T follicular helper cell (primary cell): ENCODE results near the gene RCC1.
"Not testable (repeated sequence)": the region's sequence is repeated elsewhere in the genome, so short reads cannot be mapped to it uniquely, and the experiment has no call there.

Experiments
- DNase-seq: peaks from one replicate; pipeline ENCODE4 v3.0.0-alpha.2; 2020; ENCODE audit warnings: low read depth
- total RNA-seq, 2 experiments: gene quantifications; one replicate each; lab custom pipeline; 2026; lab: John Stamatoyannopoulos, UW

Gene RCC1
- 68.7 to 127 reads per million in 2 experiments for total RNA-seq

GRCh38 chr1:28505406-28506187 lies at the start of gene RCC1:
TSS of gene RCC1 (plus strand) at chr1:28506043. CDS start at chr1:28529867, 23,824 bp downstream.
- DNase-seq, result peak; percentile 93

- no peak for DNase-seq
These were observed 49.8 kb upstream of the RCC1 start for GRCh38 chr1:28456078-28456477.

- DNase-seq, result no peak
These were observed 48.2 kb upstream of the RCC1 start for GRCh38 chr1:28457678-28458077.

GRCh38 chr1:28458237-28459228 lies 47.3 kb upstream of the RCC1 start:
- no peak for DNase-seq

GRCh38 chr1:28466226-28466778 lies 39.5 kb upstream of the RCC1 start:
- DNase-seq, result no peak

GRCh38 chr1:28470146-28470545 lies 35.7 kb upstream of the RCC1 start:
- no peak for DNase-seq

- DNase-seq, result not testable (repeated sequence)
These were observed 26.3 kb upstream of the RCC1 start for GRCh38 chr1:28479497-28479896.

GRCh38 chr1:28480308-28480707 lies 25.5 kb upstream of the RCC1 start:
- DNase-seq, result no peak

GRCh38 chr1:28482138-28482537 lies 23.7 kb upstream of the RCC1 start:
- DNase-seq, result no peak

GRCh38 chr1:28482702-28483101 lies 23.1 kb upstream of the RCC1 start:
- no peak for DNase-seq

GRCh38 chr1:28494737-28495136 lies 11.1 kb upstream of the RCC1 start:
- no peak for DNase-seq

- no peak for DNase-seq
These were observed 6.3 kb upstream of the RCC1 start for GRCh38 chr1:28499553-28499952.

- no peak for DNase-seq
These were observed 3.9 kb upstream of the RCC1 start for GRCh38 chr1:28501925-28502324.

- DNase-seq, result no peak
These were observed 2.7 kb upstream of the RCC1 start for GRCh38 chr1:28503117-28503516.

- no peak for DNase-seq
These were observed 1.0 kb downstream of the RCC1 start for GRCh38 chr1:28506907-28507246.

GRCh38 chr1:28507247-28507645 lies 1.4 kb downstream of the RCC1 start:
- no peak for DNase-seq

- DNase-seq, result no peak
These were observed 2.0 kb downstream of the RCC1 start for GRCh38 chr1:28507646-28508434.

GRCh38 chr1:28508435-28508754 lies 2.6 kb downstream of the RCC1 start:
- no peak for DNase-seq

GRCh38 chr1:28509705-28510272 lies 3.9 kb downstream of the RCC1 start:
- no peak for DNase-seq

- no peak for DNase-seq
These were observed 4.6 kb downstream of the RCC1 start for GRCh38 chr1:28510273-28510969.

GRCh38 chr1:28510970-28511440 lies 5.2 kb downstream of the RCC1 start:
- no peak for DNase-seq
